Measurements from ENCODE around the gene RELN. TPM values are rescaled to one million over a fixed set of nuclear protein-coding genes. Genes with fewer than 3 reads are reported as not detected.

The RELN gene
- total RNA-seq, 1 donor from 2014 or later: not detected

DNA sequence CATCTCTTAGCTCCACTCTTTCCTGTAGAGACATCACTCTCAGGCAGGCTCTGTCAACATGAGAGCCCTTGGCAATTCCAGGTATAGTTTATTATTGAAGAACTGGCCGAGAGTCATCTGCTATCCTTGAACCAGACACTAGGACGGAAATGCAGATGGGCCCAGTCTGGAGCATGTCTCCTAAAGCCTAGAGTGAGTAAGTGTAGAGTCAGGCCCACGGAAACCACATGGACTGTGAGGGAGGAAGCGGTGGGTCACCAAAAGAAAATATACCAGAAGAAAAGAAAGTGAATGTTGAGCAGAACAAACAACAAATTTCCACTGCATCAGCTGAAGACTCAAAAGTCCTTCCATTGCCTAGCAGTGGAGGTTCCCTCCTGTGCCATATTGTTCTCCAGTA lies 15.7 kb upstream of the RELN start:
- Histone ChIP-seq H3K4me3 (ENCODE audit: low read depth, low read length) (no peak overlapping the region), H3K36me3 (ENCODE audit: control insufficient read depth, insufficient read depth, low read length) (no peaks in the 10 kb centered on the region), H3K27me3 (ENCODE audit: control insufficient read depth, insufficient read depth, low read length) (no peaks in the 10 kb centered on the region)
- TF ChIP-seq, protein P1, sequence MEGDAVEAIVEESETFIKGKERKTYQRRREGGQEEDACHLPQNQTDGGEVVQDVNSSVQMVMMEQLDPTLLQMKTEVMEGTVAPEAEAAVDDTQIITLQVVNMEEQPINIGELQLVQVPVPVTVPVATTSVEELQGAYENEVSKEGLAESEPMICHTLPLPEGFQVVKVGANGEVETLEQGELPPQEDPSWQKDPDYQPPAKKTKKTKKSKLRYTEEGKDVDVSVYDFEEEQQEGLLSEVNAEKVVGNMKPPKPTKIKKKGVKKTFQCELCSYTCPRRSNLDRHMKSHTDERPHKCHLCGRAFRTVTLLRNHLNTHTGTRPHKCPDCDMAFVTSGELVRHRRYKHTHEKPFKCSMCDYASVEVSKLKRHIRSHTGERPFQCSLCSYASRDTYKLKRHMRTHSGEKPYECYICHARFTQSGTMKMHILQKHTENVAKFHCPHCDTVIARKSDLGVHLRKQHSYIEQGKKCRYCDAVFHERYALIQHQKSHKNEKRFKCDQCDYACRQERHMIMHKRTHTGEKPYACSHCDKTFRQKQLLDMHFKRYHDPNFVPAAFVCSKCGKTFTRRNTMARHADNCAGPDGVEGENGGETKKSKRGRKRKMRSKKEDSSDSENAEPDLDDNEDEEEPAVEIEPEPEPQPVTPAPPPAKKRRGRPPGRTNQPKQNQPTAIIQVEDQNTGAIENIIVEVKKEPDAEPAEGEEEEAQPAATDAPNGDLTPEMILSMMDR (IDR thresholded peaks at IDR 0.05; ENCODE audit: insufficient read depth, low read length, severe bottlenecking): no peak
- FAIRE-seq: no peak
- no peak for DNase-seq (ENCODE audit: low read depth)

DNA sequence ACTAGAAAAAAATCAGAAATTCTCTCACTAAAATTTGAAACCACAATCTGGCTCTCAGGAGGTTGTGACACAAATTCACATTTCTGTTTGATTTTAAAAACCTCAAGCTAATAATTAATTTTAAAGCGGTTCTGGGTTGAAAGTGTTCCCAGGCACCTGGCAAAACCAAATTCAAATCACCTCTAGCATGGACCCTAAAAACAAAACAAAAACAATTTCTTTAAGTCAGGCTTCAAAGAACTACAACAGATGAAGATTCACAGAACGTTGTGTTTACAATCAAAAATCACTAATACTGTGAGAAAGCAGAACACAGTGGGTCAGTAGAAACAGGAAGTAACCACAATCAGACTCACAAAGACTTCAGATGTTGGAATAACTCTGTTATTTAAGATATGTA lies 7.2 kb upstream of the RELN start:
- no peaks in the 10 kb centered on the region for H3K36me3 ChIP-seq (ENCODE audit: control insufficient read depth, insufficient read depth, low read length)
- no peak overlapping the region for H3K4me3 ChIP-seq (ENCODE audit: low read depth, low read length)
- no peak for DNase-seq (ENCODE audit: low read depth)
- TF ChIP-seq, protein P1 (IDR thresholded peaks at IDR 0.05; ENCODE audit: insufficient read depth, low read length, severe bottlenecking): no peak
- FAIRE-seq: no peak
- H3K27me3 ChIP-seq (ENCODE audit: control insufficient read depth, insufficient read depth, low read length): no peaks in the 10 kb centered on the region

DNA sequence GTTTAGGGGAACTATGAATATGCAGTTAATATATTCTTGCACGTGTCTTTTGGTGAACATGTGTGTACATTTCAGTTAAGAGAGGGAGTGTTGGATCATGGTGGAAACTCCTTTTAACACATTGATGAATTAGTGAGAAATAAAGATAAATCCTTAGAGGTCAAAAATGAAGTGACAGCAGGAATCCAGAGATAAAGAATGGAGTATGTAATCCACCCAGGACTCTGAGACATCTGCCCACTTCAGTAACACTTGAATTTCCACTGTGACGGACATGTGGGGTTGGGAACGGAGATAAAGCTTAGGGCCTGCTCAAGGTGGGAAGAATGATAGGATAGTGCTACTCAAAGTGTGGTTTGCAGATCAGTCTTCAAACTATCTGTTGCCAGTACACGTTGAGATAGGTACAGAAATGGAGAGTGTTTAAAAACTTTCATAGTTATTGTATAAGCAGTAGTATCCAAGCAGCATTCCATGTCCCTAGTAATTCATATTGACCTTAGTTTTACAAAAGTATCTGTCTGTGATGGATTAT lies 6.6 kb upstream of the RELN start:
- FAIRE-seq: no peak
- no peak overlapping the region for H3K4me3 ChIP-seq (ENCODE audit: low read depth, low read length)
- TF ChIP-seq, protein P1 (IDR thresholded peaks at IDR 0.05; ENCODE audit: insufficient read depth, low read length, severe bottlenecking): no peak

DNA sequence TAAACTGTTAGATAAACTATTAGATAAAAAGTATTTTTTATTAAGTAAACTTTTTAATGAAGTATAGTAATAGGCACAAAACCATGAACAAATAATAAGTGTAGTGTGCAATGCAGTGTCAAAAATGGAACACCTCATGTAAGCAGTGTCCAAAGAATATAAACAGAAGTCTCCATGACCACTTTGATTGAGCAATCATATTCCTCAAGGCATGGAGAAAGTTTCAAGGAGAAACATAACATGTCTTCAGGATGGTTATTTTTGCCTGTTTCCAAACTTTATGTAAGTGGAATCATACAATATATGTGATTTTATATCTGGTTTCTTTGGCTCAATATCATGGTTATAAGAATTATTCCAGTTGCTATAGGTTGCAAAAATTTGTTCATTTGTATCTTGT lies 6.1 kb upstream of the RELN start:
- TF ChIP-seq, protein P1 (IDR thresholded peaks at IDR 0.05; ENCODE audit: insufficient read depth, low read length, severe bottlenecking): no peak
- peaks cover 9% of the 10 kb centered on the region for H3K27me3 ChIP-seq (ENCODE audit: control insufficient read depth, insufficient read depth, low read length)
- H3K4me3 ChIP-seq (ENCODE audit: low read depth, low read length): no peak overlapping the region
- no peaks in the 10 kb centered on the region for H3K36me3 ChIP-seq (ENCODE audit: control insufficient read depth, insufficient read depth, low read length)
- FAIRE-seq: no peak
- no peak for DNase-seq (ENCODE audit: low read depth)

More for the DNA sequence above, 6.6 kb upstream of the RELN start:
- peaks cover 4% of the 10 kb centered on the region for H3K27me3 ChIP-seq (ENCODE audit: control insufficient read depth, insufficient read depth, low read length)
- DNase-seq (ENCODE audit: low read depth): no peak
- no peaks in the 10 kb centered on the region for H3K36me3 ChIP-seq (ENCODE audit: control insufficient read depth, insufficient read depth, low read length)

DNA sequence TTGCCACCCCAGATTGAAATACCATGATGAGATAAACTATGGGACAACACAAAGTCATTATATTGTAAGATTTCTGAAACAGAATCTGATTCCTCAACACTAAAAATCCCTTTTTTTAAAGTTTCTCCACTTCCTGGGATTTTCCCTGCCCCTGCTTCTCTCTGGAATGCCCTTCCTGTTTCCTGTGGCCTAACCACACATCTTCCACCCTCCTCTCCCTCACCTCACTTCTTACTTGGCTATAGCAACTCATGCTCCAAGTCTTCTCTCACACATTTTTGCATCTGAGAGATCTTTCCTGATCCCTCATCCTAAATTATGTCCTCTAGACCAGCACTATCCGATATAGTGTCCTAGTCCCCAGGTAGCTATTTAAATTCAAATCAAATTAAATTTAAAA lies 4.1 kb upstream of the RELN start:
- no peak for FAIRE-seq
- Histone ChIP-seq H3K4me3 (ENCODE audit: low read depth, low read length) (no peak overlapping the region), H3K36me3 (ENCODE audit: control insufficient read depth, insufficient read depth, low read length) (no peaks in the 10 kb centered on the region), H3K27me3 (ENCODE audit: control insufficient read depth, insufficient read depth, low read length) (peaks cover 20% of the 10 kb centered on the region)
- DNase-seq (ENCODE audit: low read depth): no peak
- TF ChIP-seq, protein P1 (IDR thresholded peaks at IDR 0.05; ENCODE audit: insufficient read depth, low read length, severe bottlenecking): no peak

DNA sequence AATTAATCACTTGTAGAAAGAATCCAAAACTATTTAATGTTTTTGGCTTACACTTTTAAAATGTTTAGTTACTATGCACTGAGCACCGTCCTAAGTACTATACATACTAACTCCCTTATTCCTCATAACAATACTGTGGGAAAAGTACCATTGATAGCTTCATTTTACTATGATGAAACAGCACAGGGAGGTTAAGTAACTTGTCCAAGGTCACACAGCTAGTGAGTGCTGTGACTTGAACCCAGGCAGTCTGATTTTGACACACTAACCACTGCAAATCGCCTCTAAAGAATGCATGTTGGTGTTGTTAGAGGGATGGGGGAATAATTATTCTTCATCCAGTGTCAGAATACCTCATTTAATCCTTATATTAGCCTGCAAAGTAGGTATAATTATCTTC lies 1.9 kb upstream of the RELN start:
- no peaks in the 10 kb centered on the region for H3K36me3 ChIP-seq (ENCODE audit: control insufficient read depth, insufficient read depth, low read length)
- no peak for DNase-seq (ENCODE audit: low read depth)
- H3K27me3 ChIP-seq (ENCODE audit: control insufficient read depth, insufficient read depth, low read length): peaks cover 26% of the 10 kb centered on the region
- no peak for FAIRE-seq
- no peak overlapping the region for H3K4me3 ChIP-seq (ENCODE audit: low read depth, low read length)
- TF ChIP-seq, protein P1 (IDR thresholded peaks at IDR 0.05; ENCODE audit: insufficient read depth, low read length, severe bottlenecking): no peak
